IMR-90 (cell line): Measurements from ENCODE around the gene SLC27A3.

ENCODE experiments used
- CTCF ChIP-seq: conservative IDR thresholded peaks from 2 replicates; pipeline ENCODE4 v1.5.1; 2012; ENCODE audit warnings: mild to moderate bottlenecking, low read depth, low read length, improper control_type of control experiment
- POLR2A ChIP-seq: IDR thresholded peaks from 2 replicates; pipeline ENCODE4 v1.6.1; 2012; ENCODE audit warnings: mild to moderate bottlenecking, low read depth, low read length
- USF2 ChIP-seq: fragments of 150-350 bp; IDR thresholded peaks from 2 replicates; pipeline ENCODE4 v1.6.1; 2017; ENCODE audit warnings: mild to moderate bottlenecking, antibody characterized with exemption, low read length, low read depth

- TF ChIP-seq CTCF (no peak), USF2 (no peak), POLR2A (no peak)
Measured at GRCh38 chr1:153795330-153795837, 20.2 kb downstream of the SLC27A3 start.
